Thyroid gland (tissue), 4 donors: ENCODE measurements around the gene CAV2. TPM values are rescaled to one million over a fixed set of nuclear protein-coding genes. Genes with fewer than 3 reads are reported as not detected.

Source experiments
- DNase-seq, 2 donors: peaks; one replicate each; pipeline ENCODE4 v3.0.0-alpha.2; 2019
- H3K27ac ChIP-seq, 3 donors: fragments of 200-600 bp; sonication (generic); 1 replicate in 2 of 3; 2 replicates in 1 of 3; pipeline ENCODE4 v1.5.1; 2016 to 2019; ENCODE audit warnings: mild to moderate bottlenecking in 1 of 3, moderate library complexity in 1 of 3
- H3K27me3 ChIP-seq: fragments of 200-600 bp; sonication (generic); one replicate; pipeline ENCODE4 v1.5.1; 2019
- H3K36me3 ChIP-seq, 2 donors: fragments of 200-600 bp; sonication (generic); one replicate each; pipeline ENCODE4 v1.5.1; 2016 to 2019
- H3K4me1 ChIP-seq, 2 donors: fragments of 200-600 bp; sonication (generic); one replicate each; pipeline ENCODE4 v1.5.1; 2017 to 2019
- H3K4me3 ChIP-seq, 3 donors: fragments of 200-600 bp; sonication (generic); replicated peaks in 1 of 3; 1 replicate in 2 of 3; 2 replicates in 1 of 3; pipeline ENCODE4 v1.5.1; 2016; ENCODE audit warnings: mild to moderate bottlenecking in 1 of 3
- H3K9me3 ChIP-seq: fragments of 200-600 bp; sonication (generic); one replicate; pipeline ENCODE4 v1.5.1; 2017
- CTCF ChIP-seq, 6 experiments: fragments of 200-600 bp in 3 of 6; fragments of 450-650 bp in 3 of 6; sonication (generic) in 3 of 6; IDR thresholded peaks; one replicate each; pipeline ENCODE4 v1.5.1; 2016 to 2019; ENCODE audit warnings: antibody characterized with exemption in 6 of 6, mild to moderate bottlenecking in 2 of 6, inconsistent platforms in 1 of 6, moderate library complexity in 1 of 6
- POLR2A ChIP-seq, 2 donors: fragments of 450-650 bp; IDR thresholded peaks; one replicate each; pipeline ENCODE4 v1.6.1; 2017; ENCODE audit warnings: antibody characterized with exemption in 2 of 2, mild to moderate bottlenecking in 2 of 2, moderate library complexity in 1 of 2
- WGBS, 2 donors: methylation state at CpG; one replicate each; pipeline ENCODE4 v1.1.5; 2017; 5-methylcytosine and 5-hydroxymethylcytosine counted together
- intact Hi-C: fragments of 100-400 bp; cut with DNase I; formaldehyde crosslinking; loops from one replicate; pipeline ENCODE4 v1.15.1; 2023
- total RNA-seq, 4 donors: library from RNA; depleted of rRNA; stranded (reverse); fragments of >200 nt; gene quantifications; one replicate each; pipeline ENCODE4 v1.2.3, GENCODE V29; 2016

The CAV2 gene
- total RNA-seq, 4 donors from 2014 or later: 210 to 331 (median 239) TPM

GRCh38 chr7:116501425-116502167 lies 2.1 kb downstream of the CAV2 start:
- H3K36me3 ChIP-seq: no peaks in the 10 kb centered on the region
- intact Hi-C loops: no loop called here
- no peaks in the 10 kb centered on the region for H3K9me3 ChIP-seq
- peak overlapping the region in 2 of 3 donors; percentile 97 to 98 for H3K27ac ChIP-seq
- peak overlapping the region in 2 of 3 donors; percentile 87 to 94 for H3K4me3 ChIP-seq
- no peak for DNase-seq
- peaks cover 23 to 29% of the 10 kb centered on the region in 2 donors for H3K4me1 ChIP-seq
- H3K27me3 ChIP-seq: no peaks in the 10 kb centered on the region
- 72 to 81% methylated on average over 5 of the region's 5 CpGs for WGBS, 2 donors
- no peak for TF ChIP-seq POLR2A (IDR thresholded peaks at IDR 0.05)
- TF ChIP-seq CTCF (IDR thresholded peaks at IDR 0.05): no peak

GRCh38 chr7:116502201-116503096 lies 2.9 kb downstream of the CAV2 start:
- no peak overlapping the region for H3K27ac ChIP-seq

GRCh38 chr7:116503835-116504234 lies 4.3 kb downstream of the CAV2 start:
- no peaks in the 10 kb centered on the region for H3K36me3 ChIP-seq
- no peak overlapping the region for H3K4me3 ChIP-seq
- peaks cover 23 to 29% of the 10 kb centered on the region in 2 donors for H3K4me1 ChIP-seq
- H3K27me3 ChIP-seq: no peaks in the 10 kb centered on the region
- no peak for DNase-seq
- no peaks in the 10 kb centered on the region for H3K9me3 ChIP-seq
- H3K27ac ChIP-seq: no peak overlapping the region
- no peak for TF ChIP-seq CTCF (IDR thresholded peaks at IDR 0.05)
- TF ChIP-seq POLR2A (IDR thresholded peaks at IDR 0.05): no peak
- intact Hi-C loops: no loop called here

More at GRCh38 chr7:116502201-116503096, 2.9 kb downstream of the CAV2 start:
- Histone ChIP-seq H3K4me3 (peak overlapping the region in 1 of 3 donors; percentile 94), H3K9me3 (no peaks in the 10 kb centered on the region), H3K36me3 (no peaks in the 10 kb centered on the region), H3K4me1 (peaks cover 23 to 29% of the 10 kb centered on the region in 2 donors), H3K27me3 (no peaks in the 10 kb centered on the region)
- intact Hi-C loops: no loop called here
- TF ChIP-seq CTCF (IDR thresholded peaks at IDR 0.05) (no peak), POLR2A (IDR thresholded peaks at IDR 0.05) (no peak)
- 91 to 92% methylated on average over 2 of the region's 2 CpGs for WGBS, 2 donors
- no peak for DNase-seq

- intact Hi-C loops: no loop called here
- H3K4me1 ChIP-seq: peaks cover 30 to 35% of the 10 kb centered on the region in 2 donors
- no peaks in the 10 kb centered on the region for H3K36me3 ChIP-seq
- H3K27ac ChIP-seq: no peak overlapping the region
- DNase-seq: no peak
- H3K27me3 ChIP-seq: no peaks in the 10 kb centered on the region
- no peak overlapping the region for H3K4me3 ChIP-seq
- H3K9me3 ChIP-seq: no peaks in the 10 kb centered on the region
- no peak for TF ChIP-seq CTCF (IDR thresholded peaks at IDR 0.05)
- TF ChIP-seq POLR2A (IDR thresholded peaks at IDR 0.05): no peak
- WGBS, 2 donors: 38 to 47% methylated on average over 2 of the region's 2 CpGs
Measured at GRCh38 chr7:116505278-116505677, 5.7 kb downstream of the CAV2 start.
